ENCODE measurements around the gene DNAJC1.
"Not testable (repeated sequence)": the region's sequence is repeated elsewhere in the genome, so short reads cannot be mapped to it uniquely, and the experiment has no call there.

The DNAJC1 gene, protein sequence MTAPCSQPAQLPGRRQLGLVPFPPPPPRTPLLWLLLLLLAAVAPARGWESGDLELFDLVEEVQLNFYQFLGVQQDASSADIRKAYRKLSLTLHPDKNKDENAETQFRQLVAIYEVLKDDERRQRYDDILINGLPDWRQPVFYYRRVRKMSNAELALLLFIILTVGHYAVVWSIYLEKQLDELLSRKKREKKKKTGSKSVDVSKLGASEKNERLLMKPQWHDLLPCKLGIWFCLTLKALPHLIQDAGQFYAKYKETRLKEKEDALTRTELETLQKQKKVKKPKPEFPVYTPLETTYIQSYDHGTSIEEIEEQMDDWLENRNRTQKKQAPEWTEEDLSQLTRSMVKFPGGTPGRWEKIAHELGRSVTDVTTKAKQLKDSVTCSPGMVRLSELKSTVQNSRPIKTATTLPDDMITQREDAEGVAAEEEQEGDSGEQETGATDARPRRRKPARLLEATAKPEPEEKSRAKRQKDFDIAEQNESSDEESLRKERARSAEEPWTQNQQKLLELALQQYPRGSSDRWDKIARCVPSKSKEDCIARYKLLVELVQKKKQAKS

GRCh38 chr10:22003177-22003963, at the start of gene DNAJC1:
Gene DNAJC1, minus strand, starts transcription at chr10:22003730. Its CDS starts 296 bp downstream, at chr10:22003434.
- peak; percentile 99 for DNase-seq

- DNase-seq = no peak
Measured at GRCh38 chr10:22053048-22053447, 49.5 kb upstream of the DNAJC1 start.

DNA sequence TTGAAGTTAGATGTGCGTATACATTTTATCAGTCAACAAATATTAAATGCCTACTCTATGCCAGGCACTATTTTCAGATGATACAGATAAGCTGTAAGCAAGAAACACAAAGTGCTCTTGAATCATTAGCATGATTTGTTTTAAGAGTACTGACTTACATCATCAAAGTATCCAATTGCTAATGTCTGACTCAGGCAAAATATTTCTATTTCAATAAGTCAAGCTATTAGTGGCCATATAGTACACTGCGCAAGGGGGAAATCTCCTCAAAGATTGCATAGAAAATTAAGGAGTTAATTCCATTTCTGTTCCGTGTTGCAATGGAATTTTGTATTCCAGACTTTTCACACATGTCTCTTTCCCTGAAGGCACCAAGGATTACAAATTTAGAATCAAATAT, 46.1 kb upstream of the DNAJC1 start:
- no peak for DNase-seq

DNA sequence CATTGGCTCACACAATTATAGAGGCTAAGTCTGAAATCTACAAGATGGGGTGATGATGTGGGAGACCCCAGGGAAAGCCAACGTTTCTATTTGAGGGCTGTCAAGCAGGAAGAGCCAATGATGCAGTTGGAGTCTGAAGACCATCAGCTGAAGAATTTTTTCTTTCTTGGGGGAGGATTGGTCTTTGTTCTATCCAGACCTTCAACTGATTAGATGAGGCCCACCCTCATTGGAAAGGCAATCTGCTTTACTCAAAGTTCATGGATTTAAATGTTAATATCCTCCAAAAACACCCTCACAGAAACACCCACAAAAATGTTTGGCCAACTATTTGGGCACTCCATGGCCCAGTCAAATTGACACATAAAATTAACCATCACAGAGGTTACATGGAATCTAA, 44.3 kb upstream of the DNAJC1 start:
- DNase-seq = no peak

DNA sequence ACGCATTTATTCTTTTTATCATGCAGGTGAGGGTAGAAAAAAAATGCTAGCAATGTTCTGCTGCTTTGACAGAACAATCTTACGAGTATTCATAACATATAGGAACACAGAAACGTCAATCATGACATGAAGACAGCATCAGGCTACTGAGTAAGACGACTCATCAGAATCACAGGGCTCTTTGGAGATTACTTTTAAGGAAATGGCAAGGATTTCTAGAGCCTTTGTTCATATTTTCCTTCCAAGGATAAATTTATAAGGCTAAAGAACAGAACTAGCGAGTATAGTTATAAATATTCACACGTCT, 39.8 kb upstream of the DNAJC1 start:
- no peak for DNase-seq

GRCh38 chr10:22042557-22043326, 39.2 kb upstream of the DNAJC1 start:
- no peak for DNase-seq

DNA sequence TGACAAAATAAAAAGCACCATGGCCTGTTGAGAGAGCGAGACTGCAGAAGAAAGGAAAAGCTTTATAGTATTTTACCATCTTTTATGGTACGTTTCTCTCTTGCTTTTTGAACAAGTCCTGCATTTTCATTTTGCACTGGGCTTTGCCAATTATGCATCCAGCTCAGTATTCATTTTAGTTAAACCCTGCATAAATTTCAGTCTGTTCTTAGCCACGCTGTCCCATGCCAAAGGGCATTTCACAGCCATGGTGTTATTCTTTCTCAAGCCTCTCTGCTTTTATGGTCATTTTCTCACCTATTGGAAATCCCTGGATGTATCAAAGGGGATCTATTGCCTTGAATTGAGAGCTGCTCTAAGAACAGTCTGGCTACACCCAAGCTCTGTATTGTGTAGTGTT, 30.8 kb upstream of the DNAJC1 start:
- no peak for DNase-seq

- not testable (repeated sequence) for DNase-seq
Measured at GRCh38 chr10:22032268-22032667, 28.7 kb upstream of the DNAJC1 start.

DNA sequence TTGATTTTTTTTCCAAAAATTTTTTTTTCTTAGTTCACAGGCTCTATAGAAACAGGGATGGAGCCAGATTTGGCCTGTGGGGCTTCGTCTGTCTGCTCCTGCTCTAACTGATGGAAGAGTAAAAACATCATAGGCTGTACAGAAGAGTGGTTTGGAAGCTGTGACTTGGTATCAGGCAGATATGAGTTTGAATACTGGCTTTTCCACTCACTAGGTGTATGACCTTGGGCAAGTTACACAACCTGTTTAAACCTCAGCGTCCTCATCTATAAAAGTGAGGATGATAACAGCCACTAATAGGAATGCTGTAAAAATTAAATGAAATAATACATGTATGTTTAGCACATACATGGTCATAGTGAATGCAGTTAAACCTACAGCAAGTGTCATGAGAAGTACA, 26.9 kb upstream of the DNAJC1 start:
- no peak for DNase-seq

DNA sequence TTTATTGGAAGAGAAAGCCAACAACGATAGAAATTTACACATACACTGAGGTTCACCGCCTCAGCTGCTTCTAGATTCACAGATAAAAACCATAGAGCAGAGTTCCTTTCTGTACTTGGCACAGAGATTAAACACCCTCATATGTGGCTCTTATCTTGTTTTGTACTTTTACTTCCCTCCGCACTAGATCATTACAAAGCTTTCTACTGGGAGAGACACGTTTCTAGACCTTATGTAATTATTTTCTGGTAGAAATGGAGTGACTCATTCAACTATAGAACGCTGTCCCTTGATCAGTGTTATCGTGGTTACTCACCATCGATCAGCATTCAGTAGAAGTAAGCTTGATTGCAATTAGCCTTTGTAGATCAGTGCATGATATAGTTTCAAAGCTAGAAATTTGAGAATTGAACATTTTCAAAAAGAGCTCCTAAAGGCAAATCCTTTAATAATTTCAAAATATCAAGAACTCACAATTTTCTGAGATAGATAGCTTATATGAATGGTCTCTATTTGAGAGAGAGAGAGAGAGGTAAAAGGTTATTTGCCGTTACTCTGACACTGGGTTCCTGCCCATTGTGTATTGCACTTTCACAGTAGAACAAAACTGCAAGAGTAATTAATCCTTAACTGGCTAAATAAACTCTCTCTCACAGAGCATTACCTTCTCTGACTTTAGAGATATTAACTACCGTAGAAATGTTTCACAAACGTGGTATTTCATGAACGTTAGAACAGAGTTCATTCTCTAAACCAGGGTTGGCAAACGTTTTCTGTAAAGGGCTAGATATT, 26.1 kb upstream of the DNAJC1 start:
- no peak for DNase-seq

DNA sequence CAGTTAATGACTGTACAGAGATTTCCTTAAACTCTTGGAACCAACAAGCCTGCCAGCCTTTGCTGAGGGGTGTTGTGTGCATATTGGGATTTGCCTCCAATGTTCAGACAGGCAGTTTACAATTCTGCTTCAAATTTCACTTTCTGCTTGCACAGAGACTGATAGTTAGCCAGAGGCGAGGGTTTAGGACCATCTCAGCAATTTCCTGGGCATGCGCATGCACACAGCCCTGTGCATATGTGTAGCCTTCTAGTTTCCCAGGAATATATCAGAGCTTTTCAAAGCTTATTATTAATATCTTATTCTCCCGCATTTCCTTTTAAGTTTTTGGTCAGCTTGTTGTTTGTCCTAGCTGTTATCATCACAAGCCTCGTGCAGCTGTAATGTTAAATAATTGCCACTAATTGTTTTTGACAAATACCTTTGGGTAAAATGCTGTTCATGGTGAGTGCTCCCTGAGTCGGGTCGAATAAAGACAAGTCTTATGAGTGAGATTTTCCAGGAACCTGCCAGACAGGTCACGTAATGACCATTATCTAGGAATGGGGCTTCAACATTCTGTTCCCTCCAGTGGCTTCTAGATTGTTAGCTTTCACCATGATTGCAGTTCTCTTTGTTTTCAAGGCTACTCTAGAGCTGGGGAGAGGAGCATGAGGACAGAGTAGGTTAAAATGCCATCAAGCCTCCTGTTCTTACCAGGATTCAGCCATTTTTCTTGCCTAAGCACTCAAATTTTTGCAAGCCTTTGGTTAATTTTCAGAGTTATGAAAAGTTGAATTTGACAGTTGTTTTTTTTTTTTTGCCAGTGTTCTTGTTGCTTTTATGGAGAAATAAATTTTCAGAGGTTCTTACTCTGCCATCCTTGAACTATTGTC, 24.1 kb upstream of the DNAJC1 start:
- DNase-seq = no peak

- DNase-seq = no peak
Measured at GRCh38 chr10:22026287-22026686, 22.8 kb upstream of the DNAJC1 start.

DNA sequence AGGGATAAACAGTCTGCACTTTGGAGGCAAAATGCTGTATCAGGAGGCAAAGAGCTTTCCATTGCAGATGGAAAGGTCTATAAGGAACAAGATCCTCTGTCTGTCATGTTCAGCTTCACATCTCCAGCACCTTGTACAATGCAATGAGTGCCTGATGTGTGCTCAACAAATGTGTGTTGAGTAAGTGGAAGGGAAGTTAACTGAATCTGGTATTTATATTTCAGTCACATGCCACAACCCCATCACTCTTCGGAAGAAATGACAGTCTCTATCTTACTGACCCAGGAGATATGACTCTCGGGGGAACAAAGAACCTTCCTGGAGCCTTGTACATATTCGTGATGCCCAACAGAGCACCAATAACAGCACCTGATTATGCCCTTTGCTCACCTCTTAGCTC, 20.0 kb upstream of the DNAJC1 start:
- DNase-seq = no peak

GRCh38 chr10:22022257-22023032, 18.9 kb upstream of the DNAJC1 start:
- peak; percentile 51 to 59 for DNase-seq

GRCh38 chr10:22021144-22021543, 17.6 kb upstream of the DNAJC1 start:
- DNase-seq = not testable (repeated sequence)

GRCh38 chr10:22017283-22018020, 13.9 kb upstream of the DNAJC1 start:
- no peak for DNase-seq

GRCh38 chr10:22016046-22016705, 12.6 kb upstream of the DNAJC1 start:
- DNase-seq = no peak

GRCh38 chr10:22010973-22011408, 7.5 kb upstream of the DNAJC1 start:
- DNase-seq = no peak

- no peak for DNase-seq
Measured at GRCh38 chr10:22010539-22010938, 7.0 kb upstream of the DNAJC1 start.
